ENCODE results near the gene OR14A2. TPM values are rescaled to one million over a fixed set of nuclear protein-coding genes. Genes with fewer than 3 reads are reported as not detected.

The OR14A2 gene
- total RNA-seq, 1 experiment from 2014 or later, result not detected

Other genes with a start within 250 kb of the OR14A2 start
- not detected in 2 replicates for gene OR2C3, start 211.7 kb downstream of the OR14A2 start, total RNA-seq (2014; rRNA removed; shearing (Covaris generic))
- 0.29 and 1.9 TPM in 2 replicates for gene GCSAML, start 199.0 kb downstream of the OR14A2 start, total RNA-seq (2014; rRNA removed; shearing (Covaris generic))
- not detected in 2 replicates for gene OR2G2, start 159.8 kb downstream of the OR14A2 start, total RNA-seq (2014; rRNA removed; shearing (Covaris generic))
- gene OR2G3, start 142.6 kb downstream of the OR14A2 start, total RNA-seq (2014; rRNA removed; shearing (Covaris generic)), result not detected in 2 replicates
- not detected in 2 replicates for gene OR13G1, start 68.4 kb downstream of the OR14A2 start, total RNA-seq (2014; rRNA removed; shearing (Covaris generic))
- not detected in 2 replicates for gene OR6F1, start 31.5 kb downstream of the OR14A2 start, total RNA-seq (2014; rRNA removed; shearing (Covaris generic))
- gene OR14K1, start 9.5 kb downstream of the OR14A2 start, total RNA-seq (2014; rRNA removed; shearing (Covaris generic)), result not detected in 2 replicates
- not detected in 2 replicates for gene OR1C1, start 12.4 kb upstream of the OR14A2 start, total RNA-seq (2014; rRNA removed; shearing (Covaris generic))
- not detected in 2 replicates for gene OR14A16, start 76.0 kb upstream of the OR14A2 start, total RNA-seq (2014; rRNA removed; shearing (Covaris generic))
- gene OR11L1, start 93.8 kb upstream of the OR14A2 start, total RNA-seq (2014; rRNA removed; shearing (Covaris generic)), result not detected in 2 replicates
- gene TRIM58, start 109.0 kb upstream of the OR14A2 start, total RNA-seq (2014; rRNA removed; shearing (Covaris generic)), result not detected in 2 replicates
- gene OR2W3, start 147.4 kb upstream of the OR14A2 start, total RNA-seq (2014; rRNA removed; shearing (Covaris generic)), result not detected in 2 replicates
- 0.21 TPM in 1 of 2 replicates, not detected in the other for gene OR2T8, start 172.1 kb upstream of the OR14A2 start, total RNA-seq (2014; rRNA removed; shearing (Covaris generic))
- not detected in 2 replicates for gene OR2AJ1, start 176.7 kb upstream of the OR14A2 start, total RNA-seq (2014; rRNA removed; shearing (Covaris generic))
- gene OR2L8, start 200.7 kb upstream of the OR14A2 start, total RNA-seq (2014; rRNA removed; shearing (Covaris generic)), result not detected in 2 replicates
- not detected in 2 replicates for gene OR2AK2, start 217.1 kb upstream of the OR14A2 start, total RNA-seq (2014; rRNA removed; shearing (Covaris generic))